Measurements from ENCODE around the gene GPC3.
"Not testable (repeated sequence)": the region's sequence is repeated elsewhere in the genome, so short reads cannot be mapped to it uniquely, and the experiment has no call there.

Gene GPC3

GRCh38 chrX:133783274-133783673, 202.1 kb downstream of the GPC3 start:
- no peak for DNase-seq (ENCODE audit: low read depth)
- H3K4me3 ChIP-seq (ENCODE audit: low read depth, low read length) = no peak overlapping the region
- TF ChIP-seq, protein P1, sequence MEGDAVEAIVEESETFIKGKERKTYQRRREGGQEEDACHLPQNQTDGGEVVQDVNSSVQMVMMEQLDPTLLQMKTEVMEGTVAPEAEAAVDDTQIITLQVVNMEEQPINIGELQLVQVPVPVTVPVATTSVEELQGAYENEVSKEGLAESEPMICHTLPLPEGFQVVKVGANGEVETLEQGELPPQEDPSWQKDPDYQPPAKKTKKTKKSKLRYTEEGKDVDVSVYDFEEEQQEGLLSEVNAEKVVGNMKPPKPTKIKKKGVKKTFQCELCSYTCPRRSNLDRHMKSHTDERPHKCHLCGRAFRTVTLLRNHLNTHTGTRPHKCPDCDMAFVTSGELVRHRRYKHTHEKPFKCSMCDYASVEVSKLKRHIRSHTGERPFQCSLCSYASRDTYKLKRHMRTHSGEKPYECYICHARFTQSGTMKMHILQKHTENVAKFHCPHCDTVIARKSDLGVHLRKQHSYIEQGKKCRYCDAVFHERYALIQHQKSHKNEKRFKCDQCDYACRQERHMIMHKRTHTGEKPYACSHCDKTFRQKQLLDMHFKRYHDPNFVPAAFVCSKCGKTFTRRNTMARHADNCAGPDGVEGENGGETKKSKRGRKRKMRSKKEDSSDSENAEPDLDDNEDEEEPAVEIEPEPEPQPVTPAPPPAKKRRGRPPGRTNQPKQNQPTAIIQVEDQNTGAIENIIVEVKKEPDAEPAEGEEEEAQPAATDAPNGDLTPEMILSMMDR (IDR thresholded peaks at IDR 0.05; ENCODE audit: low read depth, low read length, missing control alignments) = no peak
- in situ Hi-C loops (cut with HindIII; ENCODE audit: low sequenced_read_pairs) = no loop called here

- in situ Hi-C loops (cut with HindIII; ENCODE audit: low sequenced_read_pairs) = no loop called here
- TF ChIP-seq, protein P1 (IDR thresholded peaks at IDR 0.05; ENCODE audit: low read depth, low read length, missing control alignments) = no peak
Observed at GRCh38 chrX:133781174-133781573, 204.2 kb downstream of the GPC3 start.

GRCh38 chrX:133776072-133776471, 209.3 kb downstream of the GPC3 start:
- TF ChIP-seq, protein P1 (IDR thresholded peaks at IDR 0.05; ENCODE audit: low read depth, low read length, missing control alignments) = peak; percentile 46
- H3K4me3 ChIP-seq (ENCODE audit: low read depth, low read length) = no peak overlapping the region
- no peak for DNase-seq (ENCODE audit: low read depth)
- in situ Hi-C loops (cut with HindIII; ENCODE audit: low sequenced_read_pairs) = no loop called here

More at GRCh38 chrX:133781174-133781573, 204.2 kb downstream of the GPC3 start:
- H3K4me3 ChIP-seq (ENCODE audit: low read depth, low read length) = no peak overlapping the region
- no peak for DNase-seq (ENCODE audit: low read depth)

GRCh38 chrX:133774807-133775206, 210.6 kb downstream of the GPC3 start:
- in situ Hi-C loops (cut with HindIII; ENCODE audit: low sequenced_read_pairs) = no loop called here
- TF ChIP-seq, protein P1 (IDR thresholded peaks at IDR 0.05; ENCODE audit: low read depth, low read length, missing control alignments) = no peak
- H3K4me3 ChIP-seq (ENCODE audit: low read depth, low read length) = no peak overlapping the region
- no peak for DNase-seq (ENCODE audit: low read depth)

GRCh38 chrX:133771086-133771646, 214.2 kb downstream of the GPC3 start:
- H3K4me3 ChIP-seq (ENCODE audit: low read depth, low read length) = no peak overlapping the region
- in situ Hi-C loops (cut with HindIII; ENCODE audit: low sequenced_read_pairs) = no loop called here
- DNase-seq (ENCODE audit: low read depth) = no peak
- TF ChIP-seq, protein P1 (IDR thresholded peaks at IDR 0.05; ENCODE audit: low read depth, low read length, missing control alignments) = no peak

GRCh38 chrX:133762976-133763548, 222.3 kb downstream of the GPC3 start:
- DNase-seq (ENCODE audit: low read depth); H3K4me3 ChIP-seq (ENCODE audit: low read depth, low read length); in situ Hi-C loops (cut with HindIII; ENCODE audit: low sequenced_read_pairs): not testable (repeated sequence)

GRCh38 chrX:133754657-133755056, 230.7 kb downstream of the GPC3 start:
- in situ Hi-C loops (cut with HindIII; ENCODE audit: low sequenced_read_pairs) = no loop called here
- TF ChIP-seq, protein P1 (IDR thresholded peaks at IDR 0.05; ENCODE audit: low read depth, low read length, missing control alignments) = no peak

More at GRCh38 chrX:133754657-133755056, 230.7 kb downstream of the GPC3 start:
- no peak for DNase-seq (ENCODE audit: low read depth)
- no peak overlapping the region for H3K4me3 ChIP-seq (ENCODE audit: low read depth, low read length)

All from astrocyte of the cerebellum (primary cell).